Peyer's patch (tissue), 4 donors: ENCODE results near the gene RAVER2. TPM values are rescaled to one million over a fixed set of nuclear protein-coding genes. Genes with fewer than 3 reads are reported as not detected.

Experiments
- DNase-seq, 3 donors: peaks; one replicate each; pipeline ENCODE4 v3.0.0-alpha.2; 2017 to 2019
- H3K27ac ChIP-seq, 4 donors: fragments of 200-600 bp; sonication (generic); one replicate each; pipeline ENCODE4 v1.5.1; 2016 to 2019
- H3K27me3 ChIP-seq, 2 donors: fragments of 200-600 bp; sonication (generic); one replicate each; pipeline ENCODE4 v1.5.1; 2019
- H3K36me3 ChIP-seq, 3 donors: fragments of 200-600 bp; sonication (generic); one replicate each; pipeline ENCODE4 v1.5.1; 2016 to 2019
- H3K4me1 ChIP-seq, 4 donors: fragments of 200-600 bp; sonication (generic); one replicate each; pipeline ENCODE4 v1.5.1; 2016 to 2019
- H3K4me3 ChIP-seq, 4 donors: fragments of 200-600 bp; sonication (generic); 1 replicate in 3 of 4; 2 replicates in 1 of 4; pipeline ENCODE4 v1.5.1; 2016 to 2019; ENCODE audit warnings: mild to moderate bottlenecking in 1 of 4
- H3K9me3 ChIP-seq, 4 donors: fragments of 200-600 bp; sonication (generic); one replicate each; pipeline ENCODE4 v1.5.1; 2016 to 2019; ENCODE audit warnings: mild to moderate bottlenecking in 1 of 4
- POLR2A ChIP-seq, 2 donors: fragments of 450-650 bp; IDR thresholded peaks; one replicate each; pipeline ENCODE4 v1.5.1; 2017; ENCODE audit warnings: antibody characterized with exemption in 2 of 2, mild to moderate bottlenecking in 2 of 2, moderate library complexity in 2 of 2
- total RNA-seq, 4 donors: library from RNA; depleted of rRNA; stranded (reverse); fragments of >200 nt; gene quantifications; one replicate each; pipeline ENCODE4 v1.1.0, GENCODE V29; 2016
- TF ChIP-seq, protein P1 (sequence below), 6 experiments: fragments of 450-650 bp in 4 of 6; fragments of 200-600 bp in 2 of 6; sonication (generic) in 1 of 6; IDR thresholded peaks; one replicate each; pipeline ENCODE4 v1.5.1; 2017 to 2019; ENCODE audit warnings: antibody characterized with exemption in 6 of 6, mild to moderate bottlenecking in 3 of 6, moderate library complexity in 1 of 6

RAVER2 gene
- total RNA-seq, 4 donors from 2014 or later: 26.4 to 51.5 (median 45.0) TPM

DNA sequence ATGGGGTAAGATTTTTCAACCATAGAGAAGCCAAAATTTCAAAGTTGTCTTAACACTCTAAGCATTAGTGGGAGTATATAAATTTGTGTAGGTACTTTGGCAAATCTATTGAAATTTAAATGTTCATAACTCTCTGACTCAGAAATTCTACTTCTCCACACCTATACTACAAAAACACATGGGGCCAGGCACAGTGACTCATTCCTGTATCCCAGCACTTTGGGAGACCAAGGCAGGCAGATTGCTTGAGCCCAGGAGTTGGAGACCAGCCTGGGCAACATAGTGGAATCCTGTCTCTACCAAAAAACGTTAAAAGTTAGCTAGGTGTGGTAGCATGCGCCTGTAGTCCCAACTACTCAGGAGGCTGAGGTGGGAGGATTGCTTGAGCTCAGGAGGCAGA lies 41.3 kb upstream of the RAVER2 start:
- H3K4me3 ChIP-seq: no peak overlapping the region
- no peaks in the 10 kb centered on the region for H3K9me3 ChIP-seq
- TF ChIP-seq, protein P1, sequence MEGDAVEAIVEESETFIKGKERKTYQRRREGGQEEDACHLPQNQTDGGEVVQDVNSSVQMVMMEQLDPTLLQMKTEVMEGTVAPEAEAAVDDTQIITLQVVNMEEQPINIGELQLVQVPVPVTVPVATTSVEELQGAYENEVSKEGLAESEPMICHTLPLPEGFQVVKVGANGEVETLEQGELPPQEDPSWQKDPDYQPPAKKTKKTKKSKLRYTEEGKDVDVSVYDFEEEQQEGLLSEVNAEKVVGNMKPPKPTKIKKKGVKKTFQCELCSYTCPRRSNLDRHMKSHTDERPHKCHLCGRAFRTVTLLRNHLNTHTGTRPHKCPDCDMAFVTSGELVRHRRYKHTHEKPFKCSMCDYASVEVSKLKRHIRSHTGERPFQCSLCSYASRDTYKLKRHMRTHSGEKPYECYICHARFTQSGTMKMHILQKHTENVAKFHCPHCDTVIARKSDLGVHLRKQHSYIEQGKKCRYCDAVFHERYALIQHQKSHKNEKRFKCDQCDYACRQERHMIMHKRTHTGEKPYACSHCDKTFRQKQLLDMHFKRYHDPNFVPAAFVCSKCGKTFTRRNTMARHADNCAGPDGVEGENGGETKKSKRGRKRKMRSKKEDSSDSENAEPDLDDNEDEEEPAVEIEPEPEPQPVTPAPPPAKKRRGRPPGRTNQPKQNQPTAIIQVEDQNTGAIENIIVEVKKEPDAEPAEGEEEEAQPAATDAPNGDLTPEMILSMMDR (IDR thresholded peaks at IDR 0.05): no peak
- TF ChIP-seq POLR2A (IDR thresholded peaks at IDR 0.05): no peak
- no peaks in the 10 kb centered on the region for H3K36me3 ChIP-seq
- no peak for DNase-seq
- H3K4me1 ChIP-seq: no peaks in the 10 kb centered on the region
- no peak overlapping the region for H3K27ac ChIP-seq
- no peaks in the 10 kb centered on the region for H3K27me3 ChIP-seq

DNA sequence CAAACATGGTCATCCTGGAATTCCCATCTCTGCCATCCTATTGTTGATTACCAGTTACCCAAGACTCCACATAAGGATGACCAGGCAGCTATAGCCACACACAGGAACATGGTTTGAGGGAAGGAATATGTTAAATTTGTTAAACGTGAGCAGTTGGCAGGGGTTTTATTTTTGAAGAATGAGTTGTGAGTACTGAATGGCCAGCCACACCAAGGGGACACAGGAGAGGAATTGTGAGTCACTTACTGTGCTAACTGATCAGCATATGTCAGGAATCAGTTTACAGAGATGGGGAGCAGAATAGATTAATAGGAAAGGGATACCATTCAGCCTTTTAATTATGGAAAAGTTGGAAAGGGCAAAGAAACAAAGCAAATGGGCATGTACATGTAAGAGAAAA lies 39.3 kb upstream of the RAVER2 start:
- no peak overlapping the region for H3K4me3 ChIP-seq
- H3K27ac ChIP-seq: no peak overlapping the region
- no peaks in the 10 kb centered on the region for H3K9me3 ChIP-seq
- no peaks in the 10 kb centered on the region for H3K4me1 ChIP-seq
- no peaks in the 10 kb centered on the region for H3K36me3 ChIP-seq
- DNase-seq: no peak
- no peaks in the 10 kb centered on the region for H3K27me3 ChIP-seq
- TF ChIP-seq, protein P1 (IDR thresholded peaks at IDR 0.05): no peak
- TF ChIP-seq POLR2A (IDR thresholded peaks at IDR 0.05): no peak

DNA sequence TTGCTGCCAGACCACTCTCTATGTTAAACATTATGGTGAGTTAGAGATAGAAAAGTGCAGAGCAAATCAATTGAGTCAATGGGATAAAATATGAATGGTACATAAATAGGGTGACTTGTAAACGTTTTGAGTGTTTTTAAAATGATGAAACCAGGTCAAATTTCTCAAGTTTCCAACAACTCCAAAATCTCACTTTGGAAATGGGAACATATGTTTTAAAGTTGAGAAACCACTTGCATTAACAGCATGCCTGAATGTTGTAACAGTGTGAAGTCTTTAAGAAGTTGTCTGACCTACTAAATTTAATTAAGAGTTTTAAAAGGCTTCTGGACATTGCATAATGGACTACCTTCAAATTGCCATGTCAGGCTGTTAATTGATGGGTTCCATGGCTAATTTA lies 33.6 kb upstream of the RAVER2 start:
- Histone ChIP-seq H3K27ac (no peak overlapping the region), H3K36me3 (no peaks in the 10 kb centered on the region), H3K9me3 (no peaks in the 10 kb centered on the region), H3K4me3 (no peak overlapping the region), H3K27me3 (no peaks in the 10 kb centered on the region), H3K4me1 (no peaks in the 10 kb centered on the region)
- no peak for DNase-seq
- TF ChIP-seq, protein P1 (IDR thresholded peaks at IDR 0.05): no peak
- TF ChIP-seq POLR2A (IDR thresholded peaks at IDR 0.05): no peak

DNA sequence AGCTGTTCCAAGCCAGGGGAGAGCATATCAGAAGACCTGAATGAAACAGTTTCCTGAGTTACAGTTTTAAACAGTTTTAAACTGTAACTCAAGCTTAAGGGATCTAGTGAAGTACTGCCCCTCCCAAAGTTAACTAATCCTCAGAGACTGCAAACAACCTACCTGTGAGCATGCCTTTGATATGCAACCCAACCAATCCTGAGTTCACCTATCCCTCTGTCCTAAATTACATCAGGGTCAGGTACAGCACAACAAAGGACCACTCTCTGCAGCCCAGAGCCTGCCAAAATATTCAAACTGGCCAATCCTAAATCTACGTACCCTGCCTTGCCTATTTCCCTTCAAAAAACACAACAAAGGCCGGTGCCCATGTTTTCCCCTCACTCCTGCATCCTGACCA lies 32.8 kb upstream of the RAVER2 start:
- Histone ChIP-seq H3K9me3 (no peaks in the 10 kb centered on the region), H3K27me3 (no peaks in the 10 kb centered on the region), H3K27ac (no peak overlapping the region), H3K36me3 (no peaks in the 10 kb centered on the region), H3K4me1 (no peaks in the 10 kb centered on the region), H3K4me3 (no peak overlapping the region)
- TF ChIP-seq POLR2A (IDR thresholded peaks at IDR 0.05): no peak
- TF ChIP-seq, protein P1 (IDR thresholded peaks at IDR 0.05): no peak
- DNase-seq: no peak

DNA sequence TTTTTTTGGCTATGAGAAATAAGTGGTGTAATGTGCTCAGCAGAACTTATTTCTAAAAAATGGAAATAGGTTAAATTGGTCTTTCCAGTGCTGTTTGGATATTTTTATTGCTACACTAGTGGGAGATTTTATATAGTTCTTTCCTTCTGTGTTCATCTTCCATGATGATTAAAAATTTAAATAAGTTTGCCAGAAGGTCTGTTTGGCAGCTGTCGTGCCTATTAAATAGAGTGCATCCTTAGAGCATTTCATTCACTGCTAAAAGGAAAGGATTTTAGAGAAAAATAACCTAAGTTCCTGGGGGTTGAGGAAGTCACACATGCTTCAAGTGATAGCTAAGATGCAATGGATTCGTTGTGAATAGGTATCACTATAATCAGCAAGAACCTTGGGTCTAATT lies 29.7 kb upstream of the RAVER2 start:
- Histone ChIP-seq H3K4me3 (no peak overlapping the region), H3K27ac (no peak overlapping the region), H3K36me3 (no peaks in the 10 kb centered on the region), H3K27me3 (no peaks in the 10 kb centered on the region), H3K4me1 (no peaks in the 10 kb centered on the region), H3K9me3 (no peaks in the 10 kb centered on the region)
- TF ChIP-seq, protein P1 (IDR thresholded peaks at IDR 0.05): no peak
- TF ChIP-seq POLR2A (IDR thresholded peaks at IDR 0.05): no peak
- no peak for DNase-seq

DNA sequence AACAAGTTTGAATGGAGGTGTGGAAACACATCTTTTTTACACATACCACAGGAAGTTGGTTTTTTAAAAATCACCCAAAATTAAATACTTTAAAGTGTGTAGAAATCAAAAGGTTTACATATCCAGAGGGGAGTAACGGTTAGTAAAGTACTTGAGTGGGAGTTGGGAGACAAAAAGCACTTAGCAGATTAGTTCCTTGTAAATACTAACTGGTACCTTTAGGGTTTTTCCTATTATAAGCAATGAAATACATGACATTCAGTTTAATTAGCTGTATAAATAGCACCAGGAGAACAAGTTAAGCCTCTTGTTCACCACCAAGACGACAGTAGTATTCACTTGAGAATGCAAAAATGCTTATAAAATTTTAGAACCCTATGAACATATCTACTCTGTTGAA lies 23.7 kb upstream of the RAVER2 start:
- no peak overlapping the region for H3K4me3 ChIP-seq
- no peak overlapping the region for H3K27ac ChIP-seq
- no peaks in the 10 kb centered on the region for H3K36me3 ChIP-seq
- DNase-seq: no peak
- no peaks in the 10 kb centered on the region for H3K4me1 ChIP-seq
- TF ChIP-seq POLR2A (IDR thresholded peaks at IDR 0.05): no peak
- TF ChIP-seq, protein P1 (IDR thresholded peaks at IDR 0.05): no peak
- no peaks in the 10 kb centered on the region for H3K27me3 ChIP-seq
- H3K9me3 ChIP-seq: no peaks in the 10 kb centered on the region
